Heart right ventricle (tissue), 16 donors: ENCODE results near the gene CNTN4. TPM values are rescaled to one million over a fixed set of nuclear protein-coding genes. Genes with fewer than 3 reads are reported as not detected.

ENCODE experiments used
- ATAC-seq, 8 donors: fragments of 200-7000 bp; cut with Tn5 transposase; one replicate each; pipeline ENCODE4 v1.9.1; 2020; ENCODE audit warnings: mild to moderate bottlenecking in 8 of 8, moderate library complexity in 8 of 8, moderate number of reproducible peaks in 1 of 8
- DNase-seq, 2 donors: peaks; one replicate each; pipeline ENCODE4 v3.0.0-alpha.2; 2020
- H3K27ac ChIP-seq, 10 donors: fragments of 200-600 bp; sonication (generic) in 2 of 10; one replicate each; pipeline versions ENCODE4 v1.5.0 to v1.8.0; 2020 to 2022; ENCODE audit warnings: mild to moderate bottlenecking in 3 of 10
- H3K27me3 ChIP-seq, 7 donors: fragments of 200-600 bp; one replicate each; pipeline ENCODE4 v1.8.0; 2021 to 2022; ENCODE audit warnings: mild to moderate bottlenecking in 2 of 7
- H3K36me3 ChIP-seq, 9 donors: fragments of 200-600 bp; sonication (generic) in 1 of 9; one replicate each; pipeline versions ENCODE4 v1.5.0 to v1.8.0; 2020 to 2022; ENCODE audit warnings: mild to moderate bottlenecking in 2 of 9
- H3K4me1 ChIP-seq, 9 donors: fragments of 200-600 bp; sonication (generic) in 1 of 9; one replicate each; pipeline versions ENCODE4 v1.5.0 to v1.8.0; 2020 to 2022; ENCODE audit warnings: mild to moderate bottlenecking in 4 of 9
- H3K4me3 ChIP-seq, 10 donors: fragments of 200-600 bp; sonication (generic) in 2 of 10; one replicate each; pipeline versions ENCODE4 v1.5.0 to v1.8.0; 2020 to 2022; ENCODE audit warnings: mild to moderate bottlenecking in 7 of 10, moderate library complexity in 2 of 10
- H3K9me3 ChIP-seq, 11 donors: fragments of 200-600 bp in 10 of 11; sonication (generic) in 2 of 11; one replicate each; pipeline versions ENCODE4 v1.5.0 to v1.8.0; 2013 to 2022; ENCODE audit warnings: mild to moderate bottlenecking in 2 of 11, control low read depth in 1 of 11, moderate library complexity in 1 of 11
- WGBS, 2 donors: extraction: QIAGEN DNeasy Blood & Tissue Kit; methylation state at CpG; one replicate each; pipeline ENCODE4 v1.1.7; 2013; ENCODE audit warnings: inconsistent platforms in 1 of 2; 5-methylcytosine and 5-hydroxymethylcytosine counted together
- intact Hi-C, 10 donors: fragments of 100-400 bp; cut with DNase I; formaldehyde crosslinking; loops; one replicate each; pipeline versions ENCODE4 v1.11.1 to v1.14.2; 2022
- polyA plus RNA-seq, 2 donors: library from polyadenylated mRNA; stranded (reverse); fragments of 200-250 nt; gene quantifications; one replicate each; pipeline ENCODE4 v1.2.3, GENCODE V29; 2013
- total RNA-seq, 10 donors: library from RNA; stranded (reverse); fragmentation: NEBNext Ultra II Directional in 3 of 10; extraction: Animal tissue kit (Norgen Biotek cat#: 25700) in 3 of 10; gene quantifications; one replicate each; pipeline versions ENCODE4 v1.2.1 to v1.2.4, GENCODE V29; 2021 to 2023
- TF ChIP-seq, protein P1 (sequence below), 9 donors: fragments of 200-600 bp; sonication (generic) in 2 of 9; IDR thresholded peaks; one replicate each; pipeline versions ENCODE4 v1.5.0 to v1.8.0; 2021 to 2022; ENCODE audit warnings: antibody characterized with exemption in 9 of 9, mild to moderate bottlenecking in 5 of 9, moderate library complexity in 1 of 9
- donor health status: Arrhythmogenic right ventricular cardiomyopathy.
- donor health status: ischemic (EF 13 %, LVEDD 7.1; RV severe dilation, severe dysfunction).
- donor health status: healthy with polysubstance abuse.
- donor health status: DM: no; HTN: yes; CAD: no.
- donor health status: DM: no; HTN: no; CAD: no.
- donor health status: ischemic (EF 25% LVEDD 6.9; RV normal size, moderate dysfunction).
- donor health status: ischemic (EF 25% LVEDD 5.7; RV mildly dilated, moderate dysfunction).
- donor health status: healthy.
- donor health status: DM: yes; HTN: yes; CAD: no.
- donor health status: Ischemic cardiomyopathy.
- donor health status: ischemic (EF 35%, LVEDD 5.7; RV mildly dilated, moderate dysfunction).
- donor health status: nonischemic (EF 11% LVEDD 7.7; RV severe dilation, severe dysfunction).
- donor health status: DM: yes; HTN: yes; CAD: no.
- donor health status: PGD.
- donor health status: ischemic (EF 29% LVEDD 5.4; RV normal size, mild dysfunction).
- donor health status: nonischemic (EF 23%, LVEDD 6.1; RV moderate dilation, normal function).

The CNTN4 gene
- total and polyA plus RNA-seq, 12 donors = 0.48 to 4.7 (median 2.5) TPM

GRCh38 chr3:2236203-2236602, 137.5 kb downstream of the CNTN4 start:
- no peaks in the 10 kb centered on the region for H3K4me1 ChIP-seq
- no peak for ATAC-seq
- no peak overlapping the region for H3K4me3 ChIP-seq
- no peaks in the 10 kb centered on the region for H3K36me3 ChIP-seq
- H3K27ac ChIP-seq = no peak overlapping the region
- TF ChIP-seq, protein P1, sequence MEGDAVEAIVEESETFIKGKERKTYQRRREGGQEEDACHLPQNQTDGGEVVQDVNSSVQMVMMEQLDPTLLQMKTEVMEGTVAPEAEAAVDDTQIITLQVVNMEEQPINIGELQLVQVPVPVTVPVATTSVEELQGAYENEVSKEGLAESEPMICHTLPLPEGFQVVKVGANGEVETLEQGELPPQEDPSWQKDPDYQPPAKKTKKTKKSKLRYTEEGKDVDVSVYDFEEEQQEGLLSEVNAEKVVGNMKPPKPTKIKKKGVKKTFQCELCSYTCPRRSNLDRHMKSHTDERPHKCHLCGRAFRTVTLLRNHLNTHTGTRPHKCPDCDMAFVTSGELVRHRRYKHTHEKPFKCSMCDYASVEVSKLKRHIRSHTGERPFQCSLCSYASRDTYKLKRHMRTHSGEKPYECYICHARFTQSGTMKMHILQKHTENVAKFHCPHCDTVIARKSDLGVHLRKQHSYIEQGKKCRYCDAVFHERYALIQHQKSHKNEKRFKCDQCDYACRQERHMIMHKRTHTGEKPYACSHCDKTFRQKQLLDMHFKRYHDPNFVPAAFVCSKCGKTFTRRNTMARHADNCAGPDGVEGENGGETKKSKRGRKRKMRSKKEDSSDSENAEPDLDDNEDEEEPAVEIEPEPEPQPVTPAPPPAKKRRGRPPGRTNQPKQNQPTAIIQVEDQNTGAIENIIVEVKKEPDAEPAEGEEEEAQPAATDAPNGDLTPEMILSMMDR (IDR thresholded peaks at IDR 0.05) = no peak
- 59 to 63% methylated on average over 4 of the region's 4 CpGs for WGBS, 2 donors
- intact Hi-C loops = no loop called here
- H3K9me3 ChIP-seq = no peaks in the 10 kb centered on the region
- H3K27me3 ChIP-seq = no peaks in the 10 kb centered on the region
- no peak for DNase-seq

GRCh38 chr3:2244137-2244536, 145.5 kb downstream of the CNTN4 start:
- ATAC-seq = no peak

DNA sequence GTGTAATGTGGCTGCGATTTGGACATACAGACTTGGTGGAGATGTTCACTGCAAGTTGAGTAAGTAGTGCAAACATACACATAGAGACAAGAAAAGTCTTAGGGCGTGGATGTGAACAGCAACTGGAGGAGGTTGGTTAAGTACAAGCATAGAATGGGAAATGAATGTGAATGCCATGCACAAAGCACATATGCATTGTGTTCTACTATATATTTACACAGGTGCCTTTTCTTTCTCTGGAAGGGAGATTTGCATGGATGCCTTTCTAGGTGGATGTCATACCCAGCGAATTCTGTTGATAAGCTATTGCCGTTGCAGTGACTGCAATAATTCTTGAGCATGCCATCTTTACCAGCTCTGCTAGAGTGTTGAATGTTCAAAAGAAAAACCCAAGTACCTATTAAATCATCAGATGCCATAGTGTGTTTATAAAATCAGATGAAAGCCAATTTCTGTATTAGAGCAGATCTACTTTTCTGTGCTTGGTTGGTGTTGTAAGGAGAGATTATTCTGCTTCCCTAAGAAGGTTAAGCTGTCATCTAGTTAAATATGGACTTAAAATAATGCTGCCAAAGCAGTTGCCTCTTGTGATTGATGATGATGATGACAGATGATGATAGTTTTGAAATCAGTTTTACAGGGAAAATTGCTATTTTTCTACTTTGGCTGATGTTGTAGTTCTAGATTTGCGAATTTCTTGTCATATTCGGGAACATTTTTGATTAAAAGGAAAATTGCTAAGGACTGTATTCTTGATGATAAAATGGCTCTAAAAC, 148.4 kb downstream of the CNTN4 start:
- TF ChIP-seq, protein P1 (IDR thresholded peaks at IDR 0.05) = no peak
- H3K27me3 ChIP-seq = peaks cover 0 to 3% (median 0%) of the 10 kb centered on the region in 7 donors
- DNase-seq = no peak
- no peaks in the 10 kb centered on the region for H3K36me3 ChIP-seq
- no peaks in the 10 kb centered on the region for H3K4me1 ChIP-seq
- 81 to 84% methylated on average over 6 of the region's 6 CpGs for WGBS, 2 donors
- H3K9me3 ChIP-seq = no peaks in the 10 kb centered on the region
- H3K27ac ChIP-seq = no peak overlapping the region
- intact Hi-C loops = no loop called here
- ATAC-seq = no peak
- no peak overlapping the region for H3K4me3 ChIP-seq

More at GRCh38 chr3:2244137-2244536, 145.5 kb downstream of the CNTN4 start:
- TF ChIP-seq, protein P1 (IDR thresholded peaks at IDR 0.05) = no peak
- H3K4me1 ChIP-seq = no peaks in the 10 kb centered on the region
- no peaks in the 10 kb centered on the region for H3K36me3 ChIP-seq
- H3K27ac ChIP-seq = no peak overlapping the region
- intact Hi-C loops = no loop called here
- no peak for DNase-seq
- no peak overlapping the region for H3K4me3 ChIP-seq
- no peaks in the 10 kb centered on the region for H3K9me3 ChIP-seq
- peaks cover 0 to 3% (median 0%) of the 10 kb centered on the region in 7 donors for H3K27me3 ChIP-seq

DNA sequence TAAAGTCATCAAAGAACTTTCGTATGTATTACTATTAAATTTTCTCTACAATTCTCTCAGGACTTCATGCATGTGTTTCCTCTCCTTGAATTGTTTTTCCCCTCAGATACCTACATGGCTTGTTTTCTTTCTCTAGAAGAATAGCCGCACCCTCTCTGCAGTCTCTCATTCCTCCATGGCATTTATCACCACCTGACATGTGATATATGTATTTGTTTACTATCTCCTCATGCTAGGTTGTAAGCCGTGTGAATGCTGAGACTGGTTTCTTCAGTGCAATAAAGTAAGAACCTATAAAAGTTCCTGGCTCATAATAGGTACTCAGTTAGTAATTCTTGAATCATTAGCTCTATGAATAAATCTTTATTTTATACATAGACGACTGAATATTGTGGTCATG, 149.2 kb downstream of the CNTN4 start:
- Histone ChIP-seq H3K27ac (no peak overlapping the region), H3K4me3 (no peak overlapping the region), H3K9me3 (no peaks in the 10 kb centered on the region), H3K4me1 (no peaks in the 10 kb centered on the region), H3K36me3 (no peaks in the 10 kb centered on the region), H3K27me3 (peaks cover 0 to 3% (median 0%) of the 10 kb centered on the region in 7 donors)
- ATAC-seq (no peak), DNase-seq (no peak)
- intact Hi-C loops = no loop called here
- TF ChIP-seq, protein P1 (IDR thresholded peaks at IDR 0.05) = no peak
- WGBS, 2 donors = 59 to 71% methylated on average over 4 of the region's 4 CpGs
